ENCODE measurements around the gene CREM. TPM values are rescaled to one million over a fixed set of nuclear protein-coding genes. Genes with fewer than 3 reads are reported as not detected.

The CREM gene
- total and polyA plus RNA-seq, 2 of the 4 experiments (the other 2 are of a cell fraction) = 33.2 to 40.5 TPM

DNA sequence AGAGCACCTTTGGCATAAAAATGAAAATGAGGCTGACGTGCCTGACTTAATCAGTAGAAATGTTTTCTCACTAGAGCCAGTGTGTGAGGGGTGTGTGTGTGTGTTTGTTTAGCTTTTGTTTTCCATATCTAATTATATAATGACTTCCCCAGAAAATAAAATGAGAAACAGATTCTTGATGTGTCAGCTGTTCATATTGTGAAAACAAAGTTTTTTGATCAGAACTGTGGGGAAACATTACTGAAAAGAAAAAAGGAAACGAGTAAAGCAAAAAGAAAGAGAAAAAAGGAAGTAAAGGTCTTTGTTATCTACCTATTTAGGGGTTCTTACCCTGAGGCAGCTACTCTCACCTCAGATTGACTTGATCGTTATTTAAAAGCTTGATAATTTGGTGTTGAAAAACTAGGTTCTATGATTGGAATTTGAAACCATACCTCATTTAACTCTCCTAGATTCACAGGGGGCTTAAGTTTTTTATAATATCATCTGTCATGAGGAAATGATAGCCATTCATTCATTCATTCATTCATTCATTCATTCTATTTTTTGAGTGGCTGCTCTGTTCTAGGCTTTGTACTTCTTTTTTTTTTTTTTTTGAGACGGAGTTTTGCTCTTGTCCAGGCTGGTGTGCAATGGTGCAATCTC, 58.0 kb downstream of the CREM start:
- Histone ChIP-seq H2AK5ac (ENCODE audit: low read depth, low read length) (no peak overlapping the region), H3K4me3 (ENCODE audit: insufficient read depth, low read depth, low read length) (no peak overlapping the region), H2BK20ac (ENCODE audit: low read depth, low read length) (no peak overlapping the region), H3K27me3 (ENCODE audit: control insufficient read depth, insufficient read depth, low read length) (no peaks in the 10 kb centered on the region), H4K5ac (ENCODE audit: low read depth, low read length) (no peak overlapping the region), H3K56ac (ENCODE audit: extremely low read depth, insufficient read depth, low read length) (no peak overlapping the region), H2BK5ac (ENCODE audit: low read depth, low read length, poor library complexity, severe bottlenecking) (no peak overlapping the region), H2AK9ac (replicated peaks; ENCODE audit: low read depth, low read length, poor library complexity) (no peak overlapping the region), H3K4me2 (ENCODE audit: low read depth, low read length) (no peak overlapping the region), H3K14ac (replicated peaks; ENCODE audit: low read depth, low read length) (no peak overlapping the region), H3K23ac (ENCODE audit: low read depth, low read length) (no peak overlapping the region), H3K79me1 (ENCODE audit: low read depth in 1 of 2, low read length in 2 of 2) (no peaks in the 10 kb centered on the region), H3K4ac (ENCODE audit: low read depth, low read length) (no peak overlapping the region), H3K9ac (ENCODE audit: low read depth, low read length) (no peak overlapping the region), H4K91ac (ENCODE audit: insufficient read depth, low read depth, low read length) (no peak overlapping the region), H3K9me1 (ENCODE audit: insufficient read depth, low read length) (no peaks in the 10 kb centered on the region), H2AFZ (replicated peaks; ENCODE audit: low read length, poor library complexity) (no peak overlapping the region), H3K9me3 (ENCODE audit: control insufficient read depth, insufficient read depth, low read length) (no peaks in the 10 kb centered on the region), H3K18ac (ENCODE audit: low read depth, low read length) (no peak overlapping the region), H3K36me3 (ENCODE audit: control insufficient read depth, insufficient read depth, low read length) (no peaks in the 10 kb centered on the region), H2BK120ac (ENCODE audit: low read depth, low read length) (no peak overlapping the region), H3K4me1 (ENCODE audit: control insufficient read depth, insufficient read depth, low read length) (no peaks in the 10 kb centered on the region), H3K27ac (ENCODE audit: insufficient read depth, low read length) (no peak overlapping the region), H4K20me1 (ENCODE audit: insufficient read depth, low read length) (no peaks in the 10 kb centered on the region), H2BK15ac (ENCODE audit: low read depth, low read length) (no peak overlapping the region), H4K8ac (ENCODE audit: low read depth in 2 of 2, low read length in 2 of 2) (no peak overlapping the region)
- TF ChIP-seq RFX5 (IDR thresholded peaks at IDR 0.05; ENCODE audit: low read depth, low read length) (no peak), MAFK (IDR thresholded peaks at IDR 0.05; ENCODE audit: low read depth, low read length) (no peak), POLR2A (IDR thresholded peaks at IDR 0.05; ENCODE audit: low read depth, low read length) (no peak), SMC3 (IDR thresholded peaks at IDR 0.05; ENCODE audit: low read depth, low read length) (no peak), RCOR1 (IDR thresholded peaks at IDR 0.05; ENCODE audit: insufficient replicate concordance, low read length) (no peak), MAZ (IDR thresholded peaks at IDR 0.05; ENCODE audit: borderline replicate concordance, low read depth, low read length) (no peak), BHLHE40 (IDR thresholded peaks at IDR 0.05; ENCODE audit: low read depth, low read length) (no peak), NFE2L2 (IDR thresholded peaks at IDR 0.05; ENCODE audit: low read depth, low read length) (no peak), FOS (IDR thresholded peaks at IDR 0.05; ENCODE audit: low read depth, low read length) (no peak), CEBPB (IDR thresholded peaks at IDR 0.05; ENCODE audit: low read depth, low read length) (no peak), CHD1 (IDR thresholded peaks at IDR 0.05; ENCODE audit: low read depth, low read length) (no peak), MXI1 (IDR thresholded peaks at IDR 0.05; ENCODE audit: borderline replicate concordance, low read depth, low read length) (no peak), RAD21 (IDR thresholded peaks at IDR 0.05; ENCODE audit: low read length) (no peak)
- TF ChIP-seq, protein P1, sequence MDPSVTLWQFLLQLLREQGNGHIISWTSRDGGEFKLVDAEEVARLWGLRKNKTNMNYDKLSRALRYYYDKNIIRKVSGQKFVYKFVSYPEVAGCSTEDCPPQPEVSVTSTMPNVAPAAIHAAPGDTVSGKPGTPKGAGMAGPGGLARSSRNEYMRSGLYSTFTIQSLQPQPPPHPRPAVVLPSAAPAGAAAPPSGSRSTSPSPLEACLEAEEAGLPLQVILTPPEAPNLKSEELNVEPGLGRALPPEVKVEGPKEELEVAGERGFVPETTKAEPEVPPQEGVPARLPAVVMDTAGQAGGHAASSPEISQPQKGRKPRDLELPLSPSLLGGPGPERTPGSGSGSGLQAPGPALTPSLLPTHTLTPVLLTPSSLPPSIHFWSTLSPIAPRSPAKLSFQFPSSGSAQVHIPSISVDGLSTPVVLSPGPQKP (IDR thresholded peaks at IDR 0.05; ENCODE audit: borderline replicate concordance, low read depth, low read length) = no peak
- TF ChIP-seq, protein P2, sequence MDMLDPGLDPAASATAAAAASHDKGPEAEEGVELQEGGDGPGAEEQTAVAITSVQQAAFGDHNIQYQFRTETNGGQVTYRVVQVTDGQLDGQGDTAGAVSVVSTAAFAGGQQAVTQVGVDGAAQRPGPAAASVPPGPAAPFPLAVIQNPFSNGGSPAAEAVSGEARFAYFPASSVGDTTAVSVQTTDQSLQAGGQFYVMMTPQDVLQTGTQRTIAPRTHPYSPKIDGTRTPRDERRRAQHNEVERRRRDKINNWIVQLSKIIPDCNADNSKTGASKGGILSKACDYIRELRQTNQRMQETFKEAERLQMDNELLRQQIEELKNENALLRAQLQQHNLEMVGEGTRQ (IDR thresholded peaks at IDR 0.05; ENCODE audit: low read depth, low read length) = no peak
- TF ChIP-seq, protein P3, sequence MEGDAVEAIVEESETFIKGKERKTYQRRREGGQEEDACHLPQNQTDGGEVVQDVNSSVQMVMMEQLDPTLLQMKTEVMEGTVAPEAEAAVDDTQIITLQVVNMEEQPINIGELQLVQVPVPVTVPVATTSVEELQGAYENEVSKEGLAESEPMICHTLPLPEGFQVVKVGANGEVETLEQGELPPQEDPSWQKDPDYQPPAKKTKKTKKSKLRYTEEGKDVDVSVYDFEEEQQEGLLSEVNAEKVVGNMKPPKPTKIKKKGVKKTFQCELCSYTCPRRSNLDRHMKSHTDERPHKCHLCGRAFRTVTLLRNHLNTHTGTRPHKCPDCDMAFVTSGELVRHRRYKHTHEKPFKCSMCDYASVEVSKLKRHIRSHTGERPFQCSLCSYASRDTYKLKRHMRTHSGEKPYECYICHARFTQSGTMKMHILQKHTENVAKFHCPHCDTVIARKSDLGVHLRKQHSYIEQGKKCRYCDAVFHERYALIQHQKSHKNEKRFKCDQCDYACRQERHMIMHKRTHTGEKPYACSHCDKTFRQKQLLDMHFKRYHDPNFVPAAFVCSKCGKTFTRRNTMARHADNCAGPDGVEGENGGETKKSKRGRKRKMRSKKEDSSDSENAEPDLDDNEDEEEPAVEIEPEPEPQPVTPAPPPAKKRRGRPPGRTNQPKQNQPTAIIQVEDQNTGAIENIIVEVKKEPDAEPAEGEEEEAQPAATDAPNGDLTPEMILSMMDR (conservative IDR thresholded peaks at IDR 0.05; ENCODE audit: low read depth, low read length) = no peak
- BruUV-seq (replicated peaks) = no TSS peak
- ChIA-PET CTCF (interaction anchor here (1.9 kb wide), 1 partner anchor 11 kb away, joined by 8 read pairs; no protein-coding TSS in a partner anchor), POLR2A (ENCODE audit: unreplicated experiment) (no interaction called here)
- dilution Hi-C loops (cut with HindIII; ENCODE audit: low sequenced_read_pairs, unreplicated experiment) = no loop called here
- intact Hi-C loops (cut with micrococcal nuclease) = no loop called here
- DNase-seq (no peak), ATAC-seq (ENCODE audit: low read depth) (no peak)
- in situ Hi-C loops (cut with MboI; ENCODE audit: low sequenced_read_pairs) = no loop called here
- WGBS, 2 experiments (ENCODE audit: extremely low coverage in 2 of 2, insufficient read length in 1 of 2) = no CpG with 5 or more reads among the region's 4 CpGs

All from IMR-90 (cell line).